DOHH2 (cell line): ENCODE results near the gene FBXL17.
"Not testable (repeated sequence)": the region's sequence is repeated elsewhere in the genome, so short reads cannot be mapped to it uniquely, and the experiment has no call there.

ENCODE experiments used
- H3F3A ChIP-seq: fragments of 200-600 bp; sonication (generic), shearing (Covaris generic); 2 replicates; pipeline ENCODE4 v1.6.0; 2016; ENCODE audit warnings: antibody characterized with exemption, mild to moderate bottlenecking; ENCODE audit not compliant: control insufficient read depth, insufficient read depth
- H3K27ac ChIP-seq: fragments of 200-600 bp; sonication (generic); 2 replicates; pipeline ENCODE4 v1.5.1; 2014; ENCODE audit warnings: low read depth, mild to moderate bottlenecking, low read length, moderate library complexity
- H3K27me3 ChIP-seq: fragments of 200-600 bp; sonication (generic); 2 replicates; pipeline ENCODE4 v1.6.1; 2014; ENCODE audit warnings: mild to moderate bottlenecking, low read length, mixed read lengths; ENCODE audit not compliant: control insufficient read depth
- H3K36me3 ChIP-seq: fragments of 200-600 bp; sonication (generic); 2 replicates; pipeline ENCODE4 v1.6.1; 2014; ENCODE audit warnings: mild to moderate bottlenecking, low read length, moderate library complexity, mixed read lengths; ENCODE audit not compliant: control insufficient read depth
- H3K4me1 ChIP-seq: fragments of 200-600 bp; sonication (generic); 2 replicates; pipeline ENCODE4 v1.6.1; 2014; ENCODE audit warnings: mild to moderate bottlenecking, low read length, mixed read lengths; ENCODE audit not compliant: control insufficient read depth
- H3K4me2 ChIP-seq: fragments of 200-600 bp; sonication (generic); 2 replicates; pipeline ENCODE4 v1.6.0; 2014; ENCODE audit warnings: mild to moderate bottlenecking, low read length, moderate library complexity
- H3K4me3 ChIP-seq: fragments of 200-600 bp; sonication (generic); 2 replicates; pipeline ENCODE4 v1.5.1; 2014; ENCODE audit warnings: mild to moderate bottlenecking, low read length, mixed read lengths
- H3K79me2 ChIP-seq: fragments of 200-600 bp; sonication (generic); 2 replicates; pipeline ENCODE4 v1.6.1; 2014; ENCODE audit warnings: mild to moderate bottlenecking, low read length, mixed read lengths; ENCODE audit not compliant: control insufficient read depth
- H3K9me2 ChIP-seq: fragments of 200-600 bp; sonication (generic); replicated peaks from 2 replicates; pipeline ENCODE4 v1.6.1; 2014; ENCODE audit warnings: mild to moderate bottlenecking, low read length, mixed read lengths; ENCODE audit not compliant: control insufficient read depth
- H3K9me3 ChIP-seq: fragments of 200-600 bp; sonication (generic); 2 replicates; pipeline ENCODE4 v1.6.1; 2014; ENCODE audit warnings: antibody characterized with exemption, low read length, mixed read lengths; ENCODE audit not compliant: control insufficient read depth, insufficient read depth
- H4K20me1 ChIP-seq: fragments of 200-600 bp; sonication (generic); 2 replicates; pipeline ENCODE4 v1.6.0; 2014; ENCODE audit warnings: low read depth, mild to moderate bottlenecking, antibody characterized with exemption, low read length, moderate library complexity; ENCODE audit not compliant: control insufficient read depth, insufficient read depth
- CTCF ChIP-seq: fragments of 200-600 bp; sonication (generic); IDR thresholded peaks from one replicate; pipeline ENCODE4 v1.5.1; 2014; ENCODE audit warnings: antibody characterized with exemption, mild to moderate bottlenecking, low read depth, low read length; ENCODE audit not compliant: poor library complexity, severe bottlenecking
- EZH2phosphoT487 ChIP-seq: fragments of 200-600 bp; sonication (generic); IDR thresholded peaks from 2 replicates; pipeline ENCODE4 v1.6.1; 2017; ENCODE audit warnings: borderline replicate concordance, mild to moderate bottlenecking, antibody characterized with exemption, low read length, moderate library complexity, mixed read lengths

Gene FBXL17

DNA sequence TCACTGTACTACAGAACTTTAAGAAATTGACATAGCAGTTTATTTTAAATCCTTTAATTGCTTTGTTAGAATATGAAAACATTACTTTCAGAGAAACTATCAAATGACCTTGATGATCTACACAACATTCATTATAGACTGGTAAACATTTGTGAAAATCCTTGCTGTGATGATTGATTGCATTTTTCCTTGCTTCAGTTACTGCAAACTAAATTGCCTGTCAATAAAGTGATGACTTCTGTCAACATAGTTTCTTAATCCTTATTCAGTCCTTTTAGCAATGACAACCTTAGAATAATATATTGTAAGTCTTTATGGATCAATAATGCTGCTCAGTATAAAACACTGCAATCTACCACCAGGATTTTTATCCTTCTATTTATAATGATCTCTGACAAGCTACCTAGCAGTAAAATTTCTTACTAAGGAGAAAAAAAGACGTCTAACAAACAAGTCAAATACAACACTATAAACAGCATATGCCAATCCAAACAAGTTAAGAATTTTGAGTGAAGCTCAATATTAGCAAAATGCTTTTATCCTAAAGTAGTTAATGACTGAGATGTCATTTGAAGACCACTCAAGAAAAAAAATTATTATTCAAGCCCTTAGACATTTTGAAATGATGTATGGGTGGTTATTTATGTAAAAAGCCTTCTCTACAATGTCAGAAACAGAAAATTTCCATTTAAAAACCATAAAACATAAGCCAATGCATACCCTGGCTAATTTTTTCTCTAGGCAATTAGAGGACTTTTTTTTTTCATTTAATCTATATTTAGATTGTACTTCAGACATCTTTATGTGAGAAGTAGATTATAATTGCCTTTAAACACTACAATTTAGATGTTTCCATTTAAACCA, 105.5 kb downstream of the FBXL17 start:
- no peaks in the 10 kb centered on the region for H4K20me1 ChIP-seq
- no peaks in the 10 kb centered on the region for H3F3A ChIP-seq
- H3K79me2 ChIP-seq = peaks cover 2% of the 10 kb centered on the region; the same call in 1 of the 2 replicates
- no peaks in the 10 kb centered on the region for H3K9me3 ChIP-seq
- H3K4me3 ChIP-seq = no peak overlapping the region
- H3K27me3 ChIP-seq = no peaks in the 10 kb centered on the region
- H3K36me3 ChIP-seq = no peaks in the 10 kb centered on the region
- no peak overlapping the region for H3K4me2 ChIP-seq
- H3K9me2 ChIP-seq = no peaks in the 10 kb centered on the region
- TF ChIP-seq EZH2phosphoT487 (no peak), CTCF (no peak)
- no peak overlapping the region for H3K27ac ChIP-seq
- H3K4me1 ChIP-seq = no peaks in the 10 kb centered on the region

DNA sequence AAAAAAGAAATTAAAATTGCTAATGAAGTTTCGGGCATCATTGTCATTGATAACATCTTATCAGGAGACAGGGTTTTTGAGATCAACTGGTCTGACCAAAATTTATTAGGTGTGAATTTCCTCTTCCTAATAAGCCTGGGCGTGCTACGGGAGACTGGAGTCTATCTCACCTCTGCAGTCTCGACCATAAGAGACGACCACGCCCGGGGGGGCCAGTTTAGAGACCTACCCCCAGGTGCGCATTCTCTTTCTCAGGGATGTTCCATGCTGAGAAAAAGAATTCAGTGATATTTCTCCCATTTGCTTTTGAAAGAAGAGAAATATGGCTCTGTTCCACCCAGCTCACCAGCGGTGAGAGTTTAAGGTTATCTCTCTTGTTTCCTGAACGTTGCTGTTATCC, 107.8 kb downstream of the FBXL17 start:
- not testable (repeated sequence) for H3K79me2 ChIP-seq, H3K27ac ChIP-seq, H3K9me2 ChIP-seq

DNA sequence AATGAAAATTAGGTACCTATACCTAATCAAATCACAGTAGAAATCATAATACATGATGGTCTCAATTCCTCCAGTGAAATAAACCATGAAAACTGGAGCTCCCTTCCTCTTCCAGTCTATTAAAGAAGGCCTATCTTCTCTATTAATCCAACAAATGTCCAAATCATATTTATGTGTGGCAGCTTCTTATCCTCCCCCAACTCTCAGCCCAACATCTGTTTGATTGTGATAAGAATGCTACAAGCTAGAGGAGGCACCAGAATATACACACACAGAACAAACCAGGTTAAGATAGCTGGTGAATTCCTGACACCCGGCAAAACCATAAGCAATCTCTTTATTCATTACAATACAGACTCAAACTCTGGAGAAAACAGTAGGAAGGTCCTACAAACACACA, 110.8 kb downstream of the FBXL17 start:
- no peaks in the 10 kb centered on the region for H3K27me3 ChIP-seq
- TF ChIP-seq CTCF (no peak), EZH2phosphoT487 (no peak)

More for the DNA sequence above, 107.8 kb downstream of the FBXL17 start:
- not testable (repeated sequence) for H4K20me1 ChIP-seq, H3K9me3 ChIP-seq, H3F3A ChIP-seq, H3K36me3 ChIP-seq, H3K4me3 ChIP-seq, H3K27me3 ChIP-seq, H3K4me2 ChIP-seq, H3K4me1 ChIP-seq

DNA sequence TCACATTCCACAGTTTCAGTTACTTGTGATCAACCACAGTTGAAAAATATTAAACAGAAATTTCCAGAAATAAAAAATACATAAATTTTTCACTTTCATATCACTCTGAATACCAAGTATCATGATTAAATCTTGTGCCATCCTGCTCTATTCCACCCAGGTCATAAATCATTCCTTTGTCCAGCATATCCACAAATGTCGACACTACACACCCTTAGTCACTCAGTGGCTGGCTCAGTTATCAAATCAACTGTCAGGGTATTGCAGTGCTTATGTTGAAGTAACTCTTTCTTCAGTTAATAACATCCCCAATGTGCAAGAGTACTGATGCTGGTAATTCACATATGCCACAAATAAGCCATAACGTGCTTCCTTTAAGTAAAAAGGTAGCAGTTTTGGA, 115.7 kb downstream of the FBXL17 start:
- no peak overlapping the region for H3K4me2 ChIP-seq
- no peak overlapping the region for H3K27ac ChIP-seq
- no peaks in the 10 kb centered on the region for H3K79me2 ChIP-seq
- no peaks in the 10 kb centered on the region for H3K4me1 ChIP-seq
- H3K36me3 ChIP-seq = no peaks in the 10 kb centered on the region
- H3K9me2 ChIP-seq = no peaks in the 10 kb centered on the region
- no peaks in the 10 kb centered on the region for H3K27me3 ChIP-seq
- no peaks in the 10 kb centered on the region for H3F3A ChIP-seq
- H4K20me1 ChIP-seq = no peaks in the 10 kb centered on the region
- no peaks in the 10 kb centered on the region for H3K9me3 ChIP-seq
- no peak overlapping the region for H3K4me3 ChIP-seq
- no peak for TF ChIP-seq CTCF
- no peak for TF ChIP-seq EZH2phosphoT487

More for the DNA sequence above, 110.8 kb downstream of the FBXL17 start:
- Histone ChIP-seq H3K9me2 (no peaks in the 10 kb centered on the region), H3K4me3 (no peak overlapping the region), H3F3A (no peaks in the 10 kb centered on the region), H3K27ac (no peak overlapping the region), H3K36me3 (no peaks in the 10 kb centered on the region), H3K9me3 (no peaks in the 10 kb centered on the region), H4K20me1 (no peaks in the 10 kb centered on the region), H3K79me2 (no peaks in the 10 kb centered on the region), H3K4me2 (no peak overlapping the region), H3K4me1 (no peaks in the 10 kb centered on the region)
